NK-92 (cell line): Measurements from ENCODE around the gene AMT.
"Not testable (repeated sequence)": the region's sequence is repeated elsewhere in the genome, so short reads cannot be mapped to it uniquely, and the experiment has no call there.

Source experiments
- DNase-seq: peaks from one replicate; lab custom pipeline; 2025; ENCODE audit not compliant: unreplicated experiment; lab: John Stamatoyannopoulos, UW

AMT gene

GRCh38 chr3:49391310-49391709 lies 31.0 kb downstream of the AMT start:
- not testable (repeated sequence) for DNase-seq

DNA sequence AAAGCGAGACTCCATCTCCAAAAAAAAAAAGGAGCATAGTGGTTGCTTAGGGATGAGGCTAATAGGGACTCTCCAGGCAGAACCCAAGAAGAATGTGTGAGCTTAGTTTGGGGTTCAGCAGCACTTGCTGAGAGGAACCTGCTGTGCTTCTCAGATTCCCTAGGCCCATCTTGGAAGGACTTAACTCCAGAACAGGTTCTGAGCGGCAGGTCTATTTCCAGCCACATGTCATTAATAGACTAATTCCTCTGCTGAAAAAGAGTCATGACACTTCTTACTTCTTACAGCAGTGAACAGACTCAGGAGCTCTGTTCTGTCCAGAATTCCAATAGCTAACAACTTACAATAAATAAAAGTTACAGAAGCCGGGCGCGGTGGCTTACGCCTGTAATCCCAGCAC lies 33.0 kb downstream of the AMT start:
- no peak for DNase-seq

GRCh38 chr3:49388289-49388820 lies 33.9 kb downstream of the AMT start:
- DNase-seq, result no peak

DNA sequence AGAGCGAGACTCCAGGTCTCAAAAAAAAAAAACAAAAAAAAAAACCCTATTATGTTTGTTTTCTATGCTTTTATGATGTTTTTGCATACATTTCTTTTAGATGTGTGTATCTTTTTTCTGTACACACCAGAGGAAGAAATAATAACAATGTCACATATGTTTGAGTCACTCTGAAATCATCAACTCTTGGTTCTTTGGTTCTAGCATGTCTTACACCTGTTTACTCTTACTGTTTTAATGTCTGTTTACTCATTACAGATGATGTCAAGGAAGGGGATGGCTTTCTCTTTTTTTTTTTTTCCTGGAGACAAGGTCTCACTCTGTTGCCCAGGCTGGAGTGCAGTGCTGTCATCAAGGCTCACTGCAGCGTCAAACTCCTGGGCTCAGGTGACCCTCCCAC lies 34.6 kb downstream of the AMT start:
- no peak for DNase-seq

DNA sequence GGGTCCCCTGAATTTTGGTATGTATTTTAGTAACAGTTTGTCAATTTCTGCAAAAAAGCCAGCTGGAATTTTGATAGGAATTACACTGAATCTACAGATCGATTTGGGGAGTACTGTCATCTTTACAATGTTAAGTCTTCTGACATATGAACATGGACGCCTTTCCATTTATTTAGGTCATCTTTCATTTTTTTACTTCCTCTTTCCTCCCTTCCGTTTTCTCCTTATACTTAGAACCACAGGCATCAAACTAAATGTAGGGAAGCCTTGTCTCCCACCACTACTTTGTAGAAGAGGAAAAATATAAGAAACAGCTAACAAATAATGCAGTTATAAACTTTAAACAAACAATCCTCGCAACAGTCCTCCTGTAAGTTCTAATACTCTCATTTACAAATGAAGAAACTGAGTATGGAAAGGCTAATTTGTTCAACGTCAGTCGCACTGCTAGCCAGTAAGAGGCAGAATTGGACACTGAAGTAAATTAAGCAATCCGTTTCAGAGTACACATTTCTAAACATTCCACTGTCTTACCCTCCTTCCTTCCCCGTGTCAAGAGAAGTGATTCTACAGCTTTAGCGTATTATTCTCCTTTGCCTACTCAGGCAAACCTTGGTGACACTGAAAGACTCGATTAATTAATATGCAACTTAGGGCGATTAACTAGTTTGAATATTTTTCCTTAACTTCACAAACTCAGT lies 36.1 kb downstream of the AMT start:
- DNase-seq, result no peak

DNA sequence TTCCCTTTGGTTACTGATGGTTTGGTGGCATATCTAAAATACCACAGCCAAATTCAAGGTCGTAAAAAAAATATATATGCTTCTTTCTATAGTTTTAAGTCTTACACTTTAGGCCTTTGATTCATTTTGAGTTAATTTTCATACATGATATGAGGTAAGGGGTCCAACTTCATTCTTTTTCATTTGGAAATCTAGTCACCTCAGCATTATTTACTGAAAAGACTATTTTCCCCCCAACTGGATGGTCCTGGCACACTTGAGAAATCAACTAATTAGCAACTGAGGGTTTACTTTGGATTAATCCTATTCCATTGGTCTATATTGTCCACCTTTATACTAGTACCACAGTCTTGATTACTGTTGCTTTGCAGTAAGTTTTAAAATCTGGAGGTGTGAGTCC lies 36.7 kb downstream of the AMT start:
- no peak for DNase-seq

DNA sequence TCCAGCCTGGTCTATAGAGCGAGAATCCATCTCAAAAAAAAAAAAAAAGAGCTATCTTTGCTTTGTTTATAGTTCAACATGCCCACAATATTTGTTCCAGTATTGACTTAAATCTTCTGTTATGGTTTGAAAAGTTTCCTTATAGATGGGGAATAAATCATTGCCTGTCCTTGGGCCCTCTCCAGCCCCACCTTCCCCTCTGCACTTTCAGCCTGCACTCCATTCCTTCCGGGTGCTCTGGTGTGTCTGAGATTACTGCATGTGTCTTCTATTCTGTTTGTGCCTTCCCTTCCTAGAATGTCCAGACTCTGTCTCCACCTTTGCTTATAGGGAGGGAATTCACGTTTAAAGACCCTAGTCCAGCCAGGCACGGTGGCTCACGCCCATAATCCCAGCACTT lies 38.9 kb downstream of the AMT start:
- DNase-seq, result no peak

GRCh38 chr3:49378249-49378895 lies 43.9 kb downstream of the AMT start:
- DNase-seq, result no peak

DNA sequence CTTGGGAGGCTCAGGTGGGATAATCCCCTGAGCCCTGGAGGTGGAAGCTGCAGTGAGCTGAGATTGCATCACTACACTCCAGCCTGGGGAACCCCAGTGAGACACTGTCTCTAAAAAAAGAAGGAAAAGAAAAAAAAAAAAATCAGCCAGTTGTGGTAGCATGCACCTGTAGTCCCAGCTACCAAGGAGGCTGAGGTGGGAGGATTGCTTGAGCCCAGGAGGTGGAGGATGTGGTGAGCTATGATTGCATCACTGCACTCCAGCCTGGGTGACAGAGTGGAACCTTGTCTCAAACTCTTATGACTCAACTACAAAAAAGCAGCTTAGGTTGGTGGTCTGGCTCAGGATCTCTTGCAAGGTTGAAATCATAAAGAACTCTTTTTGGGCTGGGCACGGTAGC lies 44.8 kb downstream of the AMT start:
- no peak for DNase-seq

DNA sequence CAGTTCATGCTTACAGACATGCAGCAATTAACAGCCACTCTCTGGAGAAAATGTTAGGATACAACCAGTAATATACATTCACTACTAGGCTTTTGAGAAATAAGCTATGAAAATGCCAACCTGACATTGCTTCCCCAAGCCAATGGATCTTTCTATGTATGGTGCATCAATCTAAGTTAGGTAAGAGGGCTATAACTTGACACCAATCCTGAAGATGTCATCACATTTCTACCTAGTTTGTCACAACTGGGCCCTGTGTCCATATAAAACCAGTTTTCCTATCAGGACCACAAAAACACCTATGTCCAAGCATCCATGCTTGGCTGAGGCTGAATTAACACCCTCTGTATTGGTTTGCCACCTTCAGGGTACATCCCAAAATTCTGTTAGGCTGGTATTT lies 50.3 kb downstream of the AMT start:
- no peak for DNase-seq

DNA sequence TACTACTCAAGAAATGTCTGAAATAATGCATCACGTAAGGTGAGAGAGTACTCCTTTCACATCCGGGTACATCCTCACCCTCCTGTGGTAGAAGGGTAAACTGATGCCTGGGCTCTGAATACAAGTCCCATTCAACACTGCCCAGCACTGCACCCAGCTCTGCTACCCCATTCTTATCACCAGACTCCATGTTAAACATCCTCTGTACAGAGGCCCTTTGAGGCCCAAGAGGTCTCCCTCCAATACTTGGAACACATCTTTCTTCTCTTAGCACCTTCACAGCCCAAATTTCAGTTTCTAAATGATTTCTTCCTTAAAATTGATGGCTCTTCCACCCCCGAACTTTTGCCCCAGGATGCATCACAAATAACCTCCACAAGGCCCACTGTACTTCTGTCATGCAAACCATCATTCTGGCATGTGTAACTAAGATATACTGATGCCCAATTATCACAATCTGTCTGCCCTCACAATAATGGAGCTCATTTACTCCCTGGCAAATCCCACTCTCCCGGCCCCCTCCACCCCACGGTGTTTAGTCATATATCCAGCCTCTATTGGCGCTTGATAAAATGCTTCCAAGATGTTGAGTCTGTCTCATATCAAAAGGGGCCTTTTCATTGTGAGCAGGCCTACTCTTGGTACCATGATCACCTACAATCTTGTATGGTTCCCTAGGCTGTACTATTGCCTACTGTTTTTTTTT lies 51.5 kb downstream of the AMT start:
- no peak for DNase-seq
